Heart right ventricle (tissue), 16 donors: ENCODE data around the gene DLX1. TPM values are rescaled to one million over a fixed set of nuclear protein-coding genes. Genes with fewer than 3 reads are reported as not detected.
"Not testable (repeated sequence)": the region's sequence is repeated elsewhere in the genome, so short reads cannot be mapped to it uniquely, and the experiment has no call there.

Experiments
- ATAC-seq, 8 donors: fragments of 200-7000 bp; cut with Tn5 transposase; one replicate each; pipeline ENCODE4 v1.9.1; 2020; ENCODE audit warnings: mild to moderate bottlenecking in 8 of 8, moderate library complexity in 8 of 8, moderate number of reproducible peaks in 1 of 8
- DNase-seq, 2 donors: peaks; one replicate each; pipeline ENCODE4 v3.0.0-alpha.2; 2020
- H3K27ac ChIP-seq, 10 donors: fragments of 200-600 bp; sonication (generic) in 2 of 10; one replicate each; pipeline versions ENCODE4 v1.5.0 to v1.8.0; 2020 to 2022; ENCODE audit warnings: mild to moderate bottlenecking in 3 of 10
- H3K27me3 ChIP-seq, 7 donors: fragments of 200-600 bp; one replicate each; pipeline ENCODE4 v1.8.0; 2021 to 2022; ENCODE audit warnings: mild to moderate bottlenecking in 2 of 7
- H3K36me3 ChIP-seq, 9 donors: fragments of 200-600 bp; sonication (generic) in 1 of 9; one replicate each; pipeline versions ENCODE4 v1.5.0 to v1.8.0; 2020 to 2022; ENCODE audit warnings: mild to moderate bottlenecking in 2 of 9
- H3K4me1 ChIP-seq, 9 donors: fragments of 200-600 bp; sonication (generic) in 1 of 9; one replicate each; pipeline versions ENCODE4 v1.5.0 to v1.8.0; 2020 to 2022; ENCODE audit warnings: mild to moderate bottlenecking in 4 of 9
- H3K4me3 ChIP-seq, 10 donors: fragments of 200-600 bp; sonication (generic) in 2 of 10; one replicate each; pipeline versions ENCODE4 v1.5.0 to v1.8.0; 2020 to 2022; ENCODE audit warnings: mild to moderate bottlenecking in 7 of 10, moderate library complexity in 2 of 10
- H3K9me3 ChIP-seq, 11 donors: fragments of 200-600 bp in 10 of 11; sonication (generic) in 2 of 11; one replicate each; pipeline versions ENCODE4 v1.5.0 to v1.8.0; 2013 to 2022; ENCODE audit warnings: mild to moderate bottlenecking in 2 of 11, control low read depth in 1 of 11, moderate library complexity in 1 of 11
- WGBS, 2 donors: extraction: QIAGEN DNeasy Blood & Tissue Kit; methylation state at CpG; one replicate each; pipeline ENCODE4 v1.1.7; 2013; ENCODE audit warnings: inconsistent platforms in 1 of 2; 5-methylcytosine and 5-hydroxymethylcytosine counted together
- intact Hi-C, 10 donors: fragments of 100-400 bp; cut with DNase I; formaldehyde crosslinking; loops; one replicate each; pipeline versions ENCODE4 v1.11.1 to v1.14.2; 2022
- polyA plus RNA-seq, 2 donors: library from polyadenylated mRNA; stranded (reverse); fragments of 200-250 nt; gene quantifications; one replicate each; pipeline ENCODE4 v1.2.3, GENCODE V29; 2013
- total RNA-seq, 10 donors: library from RNA; stranded (reverse); fragmentation: NEBNext Ultra II Directional in 3 of 10; extraction: Animal tissue kit (Norgen Biotek cat#: 25700) in 3 of 10; gene quantifications; one replicate each; pipeline versions ENCODE4 v1.2.1 to v1.2.4, GENCODE V29; 2021 to 2023
- TF ChIP-seq, protein P1 (sequence below), 9 donors: fragments of 200-600 bp; sonication (generic) in 2 of 9; IDR thresholded peaks; one replicate each; pipeline versions ENCODE4 v1.5.0 to v1.8.0; 2021 to 2022; ENCODE audit warnings: antibody characterized with exemption in 9 of 9, mild to moderate bottlenecking in 5 of 9, moderate library complexity in 1 of 9
- donor health status: Arrhythmogenic right ventricular cardiomyopathy.
- donor health status: ischemic (EF 13 %, LVEDD 7.1; RV severe dilation, severe dysfunction).
- donor health status: healthy with polysubstance abuse.
- donor health status: DM: no; HTN: yes; CAD: no.
- donor health status: DM: no; HTN: no; CAD: no.
- donor health status: ischemic (EF 25% LVEDD 6.9; RV normal size, moderate dysfunction).
- donor health status: ischemic (EF 25% LVEDD 5.7; RV mildly dilated, moderate dysfunction).
- donor health status: healthy.
- donor health status: DM: yes; HTN: yes; CAD: no.
- donor health status: Ischemic cardiomyopathy.
- donor health status: ischemic (EF 35%, LVEDD 5.7; RV mildly dilated, moderate dysfunction).
- donor health status: nonischemic (EF 11% LVEDD 7.7; RV severe dilation, severe dysfunction).
- donor health status: DM: yes; HTN: yes; CAD: no.
- donor health status: PGD.
- donor health status: ischemic (EF 29% LVEDD 5.4; RV normal size, mild dysfunction).
- donor health status: nonischemic (EF 23%, LVEDD 6.1; RV moderate dilation, normal function).

DLX1 gene
- total and polyA plus RNA-seq, 12 donors, result 0.10 to 0.41 TPM; not detected in 10

DNA sequence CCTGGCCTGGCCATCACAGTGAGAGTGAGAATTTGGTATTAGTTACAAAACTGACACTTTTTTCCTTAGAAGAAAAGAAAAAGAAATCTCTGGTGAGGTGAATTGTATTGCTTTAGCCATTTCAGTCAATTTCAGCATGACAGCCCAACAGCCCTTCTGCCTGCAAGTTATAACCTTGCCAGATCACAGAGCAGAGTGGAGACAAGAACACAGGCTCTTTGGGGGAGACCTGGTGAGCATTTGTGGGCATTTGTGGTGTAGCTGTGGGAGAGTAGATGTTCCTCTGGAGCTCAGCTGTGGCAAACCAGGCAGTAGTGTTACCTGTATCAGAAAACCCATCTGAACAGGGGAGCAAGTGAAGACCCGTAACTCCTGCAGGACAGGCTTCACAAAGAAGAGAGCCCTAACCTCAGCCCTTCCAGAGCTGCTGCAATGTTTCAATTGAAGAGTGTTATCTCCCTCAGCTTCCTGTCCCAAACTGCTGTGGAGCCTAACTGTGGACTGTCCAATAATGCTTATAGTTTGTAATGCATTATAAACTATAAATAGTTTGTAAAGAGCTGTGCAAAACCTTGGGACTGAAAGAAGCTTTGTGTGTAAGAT is 22.8 kb upstream of the DLX1 start:
- Histone ChIP-seq H3K4me3 (no peak overlapping the region), H3K4me1 (no peaks in the 10 kb centered on the region), H3K9me3 (no peaks in the 10 kb centered on the region), H3K27ac (no peak overlapping the region), H3K27me3 (no peaks in the 10 kb centered on the region), H3K36me3 (peaks cover 0 to 16% (median 0%) of the 10 kb centered on the region in 9 donors)
- TF ChIP-seq, protein P1, sequence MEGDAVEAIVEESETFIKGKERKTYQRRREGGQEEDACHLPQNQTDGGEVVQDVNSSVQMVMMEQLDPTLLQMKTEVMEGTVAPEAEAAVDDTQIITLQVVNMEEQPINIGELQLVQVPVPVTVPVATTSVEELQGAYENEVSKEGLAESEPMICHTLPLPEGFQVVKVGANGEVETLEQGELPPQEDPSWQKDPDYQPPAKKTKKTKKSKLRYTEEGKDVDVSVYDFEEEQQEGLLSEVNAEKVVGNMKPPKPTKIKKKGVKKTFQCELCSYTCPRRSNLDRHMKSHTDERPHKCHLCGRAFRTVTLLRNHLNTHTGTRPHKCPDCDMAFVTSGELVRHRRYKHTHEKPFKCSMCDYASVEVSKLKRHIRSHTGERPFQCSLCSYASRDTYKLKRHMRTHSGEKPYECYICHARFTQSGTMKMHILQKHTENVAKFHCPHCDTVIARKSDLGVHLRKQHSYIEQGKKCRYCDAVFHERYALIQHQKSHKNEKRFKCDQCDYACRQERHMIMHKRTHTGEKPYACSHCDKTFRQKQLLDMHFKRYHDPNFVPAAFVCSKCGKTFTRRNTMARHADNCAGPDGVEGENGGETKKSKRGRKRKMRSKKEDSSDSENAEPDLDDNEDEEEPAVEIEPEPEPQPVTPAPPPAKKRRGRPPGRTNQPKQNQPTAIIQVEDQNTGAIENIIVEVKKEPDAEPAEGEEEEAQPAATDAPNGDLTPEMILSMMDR (IDR thresholded peaks at IDR 0.05), result no peak
- intact Hi-C loops, result no loop called here
- ATAC-seq (no peak), DNase-seq (no peak)
- 92 to 97% methylated on average over 1 of the region's 1 CpG for WGBS, 2 donors

- Histone ChIP-seq H3K4me1 (no peaks in the 10 kb centered on the region), H3K36me3 (peaks cover 0 to 16% (median 0%) of the 10 kb centered on the region in 9 donors), H3K4me3 (no peak overlapping the region), H3K27ac (no peak overlapping the region), H3K9me3 (no peaks in the 10 kb centered on the region), H3K27me3 (no peaks in the 10 kb centered on the region)
- TF ChIP-seq, protein P1 (IDR thresholded peaks at IDR 0.05), result no peak
- DNase-seq, result no peak
- 83 to 86% methylated on average over 9 of the region's 9 CpGs for WGBS, 2 donors
- intact Hi-C loops, result no loop called here
- ATAC-seq, result no peak
Measured at GRCh38 chr2:172063446-172063845, 21.9 kb upstream of the DLX1 start.

DNA sequence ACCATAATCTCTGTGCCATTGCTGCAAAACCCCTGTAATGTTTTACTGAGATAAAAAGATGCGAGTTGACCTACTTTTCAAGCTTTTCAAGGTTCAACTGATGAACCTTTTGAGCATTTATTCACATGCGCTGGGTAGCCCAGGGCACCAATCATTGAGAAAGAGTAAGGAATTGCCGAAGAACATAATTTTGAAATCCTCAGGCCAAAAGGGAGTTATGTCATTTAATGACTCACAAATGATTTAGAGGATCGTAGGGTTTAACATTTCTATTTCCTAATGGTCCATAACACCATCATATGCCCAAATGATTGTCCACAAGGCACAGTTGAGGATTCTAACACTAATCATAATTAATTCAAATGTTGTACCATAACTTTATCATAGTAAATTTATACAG is 20.2 kb upstream of the DLX1 start:
- no peak for DNase-seq
- no peak overlapping the region for H3K27ac ChIP-seq
- no peaks in the 10 kb centered on the region for H3K9me3 ChIP-seq
- no peaks in the 10 kb centered on the region for H3K27me3 ChIP-seq
- 95 to 96% methylated on average over 4 of the region's 4 CpGs for WGBS, 2 donors
- peaks cover 0 to 16% (median 0%) of the 10 kb centered on the region in 9 donors for H3K36me3 ChIP-seq
- H3K4me3 ChIP-seq, result no peak overlapping the region
- TF ChIP-seq, protein P1 (IDR thresholded peaks at IDR 0.05), result no peak
- intact Hi-C loops, result no loop called here
- H3K4me1 ChIP-seq, result no peaks in the 10 kb centered on the region
- no peak for ATAC-seq

DNA sequence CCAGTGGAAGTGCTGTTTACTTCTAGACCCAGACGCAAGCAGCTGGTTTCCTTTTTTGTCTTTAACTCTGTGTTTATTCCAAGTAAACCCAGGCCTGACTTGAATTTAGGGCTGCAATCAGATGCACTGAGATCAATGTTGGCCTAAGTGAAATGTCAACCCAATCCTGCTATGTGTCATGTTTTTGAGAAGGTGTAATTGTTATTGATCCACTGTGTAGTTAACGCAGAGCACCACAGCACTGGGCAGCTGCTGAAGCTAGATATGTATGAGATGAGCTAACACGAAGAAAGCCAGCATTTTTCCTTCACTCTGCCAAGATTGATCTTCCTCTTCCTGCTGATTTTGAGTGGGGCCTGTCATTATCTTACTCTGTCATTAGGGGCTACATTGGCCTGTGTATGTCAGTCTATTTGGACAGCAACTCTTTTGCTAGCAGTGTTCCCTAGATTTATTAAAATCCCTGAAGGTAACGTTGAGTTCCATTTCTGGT is 18.9 kb upstream of the DLX1 start:
- WGBS, 2 donors, result 75 to 78% methylated on average over 4 of the region's 4 CpGs
- Histone ChIP-seq H3K36me3 (peaks cover 0 to 16% (median 0%) of the 10 kb centered on the region in 9 donors), H3K9me3 (no peaks in the 10 kb centered on the region), H3K4me1 (no peaks in the 10 kb centered on the region), H3K27ac (no peak overlapping the region), H3K27me3 (no peaks in the 10 kb centered on the region), H3K4me3 (no peak overlapping the region)
- no peak for ATAC-seq
- TF ChIP-seq, protein P1 (IDR thresholded peaks at IDR 0.05), result no peak
- intact Hi-C loops, result no loop called here
- DNase-seq, result no peak

GRCh38 chr2:172067905-172068304 is 17.4 kb upstream of the DLX1 start:
- peaks cover 0 to 20% (median 0%) of the 10 kb centered on the region in 9 donors for H3K36me3 ChIP-seq
- H3K9me3 ChIP-seq, H3K27me3 ChIP-seq, ATAC-seq, H3K27ac ChIP-seq, intact Hi-C loops, DNase-seq, H3K4me1 ChIP-seq, H3K4me3 ChIP-seq: not testable (repeated sequence)
- WGBS, 2 donors, result 98% methylated on average over 4 of the region's 4 CpGs
